Prostate gland (tissue), 2 donors: ENCODE measurements around the gene LRIG2. TPM values are rescaled to one million over a fixed set of nuclear protein-coding genes. Genes with fewer than 3 reads are reported as not detected.

Experiments
- DNase-seq: peaks from one replicate; pipeline ENCODE4 v3.0.0-alpha.2; 2019; ENCODE audit warnings: low spot score
- H3K27ac ChIP-seq, 2 donors: fragments of 200-600 bp; sonication (generic); 2 replicates each; pipeline ENCODE4 v1.5.1; 2017 to 2019
- H3K27me3 ChIP-seq: fragments of 200-600 bp; sonication (generic); replicated peaks from 2 replicates; pipeline ENCODE4 v1.5.1; 2019; ENCODE audit not compliant: insufficient read depth
- H3K36me3 ChIP-seq, 2 donors: fragments of 200-600 bp; sonication (generic); 1 replicate in 1 of 2; 2 replicates in 1 of 2; pipeline versions ENCODE4 v1.5.1 to v1.8.1; 2017 to 2019
- H3K4me1 ChIP-seq: fragments of 200-600 bp; sonication (generic); replicated peaks from 2 replicates; pipeline ENCODE4 v1.5.1; 2019
- H3K4me3 ChIP-seq, 2 donors: fragments of 200-600 bp; sonication (generic); 2 replicates each; pipeline ENCODE4 v1.5.1; 2017 to 2019
- H3K9me3 ChIP-seq: fragments of 200-600 bp; sonication (generic); 2 replicates; pipeline ENCODE4 v1.5.1; 2017
- POLR2A ChIP-seq: fragments of 450-650 bp; IDR thresholded peaks from one replicate; pipeline ENCODE4 v1.6.1; 2016; ENCODE audit warnings: antibody characterized with exemption, mild to moderate bottlenecking
- POLR2AphosphoS5 ChIP-seq: sonication (generic); formaldehyde crosslinking; IDR thresholded peaks from one replicate; pipeline ENCODE4 v1.6.1; 2017; ENCODE audit warnings: antibody characterized with exemption
- WGBS: methylation state at CpG from one replicate; pipeline ENCODE4 v1.1.5; 2018; 5-methylcytosine and 5-hydroxymethylcytosine counted together
- intact Hi-C: fragments of 100-400 bp; cut with DNase I; formaldehyde crosslinking; loops from one replicate; pipeline ENCODE4 v1.14.2; 2022
- total RNA-seq, 2 donors: library from RNA; depleted of rRNA; stranded (reverse); fragments of >200 nt; gene quantifications; one replicate each; pipeline ENCODE4 v1.1.0, GENCODE V29; 2016
- TF ChIP-seq, protein P1 (sequence below), 4 experiments: fragments of 200-600 bp in 2 of 4; fragments of 450-650 bp in 2 of 4; sonication (generic) in 2 of 4; IDR thresholded peaks; 1 replicate in 3 of 4; 2 replicates in 1 of 4; pipeline ENCODE4 v1.5.1; 2016 to 2019; ENCODE audit warnings: antibody characterized with exemption in 4 of 4, mild to moderate bottlenecking in 2 of 4, moderate library complexity in 2 of 4

LRIG2 gene
- total RNA-seq, 2 donors from 2014 or later = 20.8 to 26.6 TPM

DNA sequence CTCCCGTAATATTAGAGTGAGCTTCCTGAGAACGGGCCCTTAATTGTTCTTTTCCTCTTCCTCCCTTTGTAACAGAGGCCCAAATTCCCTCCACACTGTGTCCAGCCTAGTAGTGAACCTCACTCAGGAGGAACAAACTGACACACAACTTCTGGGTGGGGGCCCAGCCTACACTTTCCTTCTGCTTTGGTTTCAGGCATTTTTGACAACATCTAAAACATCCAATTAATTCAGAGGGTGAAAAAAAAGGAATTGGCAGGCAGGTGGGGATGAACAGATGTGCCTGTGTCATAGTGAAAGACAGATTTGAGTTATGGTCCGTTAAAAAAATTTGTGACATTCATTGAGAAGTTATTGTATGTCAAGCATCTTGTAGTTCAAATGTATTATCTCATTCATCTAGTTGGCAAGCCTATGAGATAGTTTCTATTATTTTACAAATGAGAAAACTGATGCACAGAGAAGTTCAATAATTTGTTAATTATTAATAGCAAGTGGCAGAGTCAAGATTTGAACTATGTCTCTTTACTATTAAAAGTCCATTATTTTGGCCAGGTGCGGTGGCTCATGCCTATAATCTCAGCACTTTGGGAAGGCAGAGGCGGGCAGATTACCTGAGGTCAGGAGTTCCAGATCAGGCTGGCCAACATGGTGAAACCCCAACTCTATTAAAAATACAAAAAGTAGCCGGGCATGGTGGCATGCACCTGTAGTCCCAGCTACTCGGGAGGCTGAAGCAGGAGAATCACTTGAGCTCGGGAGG is 41.6 kb upstream of the LRIG2 start:
- TF ChIP-seq POLR2AphosphoS5 (no peak), POLR2A (no peak)
- TF ChIP-seq, protein P1, sequence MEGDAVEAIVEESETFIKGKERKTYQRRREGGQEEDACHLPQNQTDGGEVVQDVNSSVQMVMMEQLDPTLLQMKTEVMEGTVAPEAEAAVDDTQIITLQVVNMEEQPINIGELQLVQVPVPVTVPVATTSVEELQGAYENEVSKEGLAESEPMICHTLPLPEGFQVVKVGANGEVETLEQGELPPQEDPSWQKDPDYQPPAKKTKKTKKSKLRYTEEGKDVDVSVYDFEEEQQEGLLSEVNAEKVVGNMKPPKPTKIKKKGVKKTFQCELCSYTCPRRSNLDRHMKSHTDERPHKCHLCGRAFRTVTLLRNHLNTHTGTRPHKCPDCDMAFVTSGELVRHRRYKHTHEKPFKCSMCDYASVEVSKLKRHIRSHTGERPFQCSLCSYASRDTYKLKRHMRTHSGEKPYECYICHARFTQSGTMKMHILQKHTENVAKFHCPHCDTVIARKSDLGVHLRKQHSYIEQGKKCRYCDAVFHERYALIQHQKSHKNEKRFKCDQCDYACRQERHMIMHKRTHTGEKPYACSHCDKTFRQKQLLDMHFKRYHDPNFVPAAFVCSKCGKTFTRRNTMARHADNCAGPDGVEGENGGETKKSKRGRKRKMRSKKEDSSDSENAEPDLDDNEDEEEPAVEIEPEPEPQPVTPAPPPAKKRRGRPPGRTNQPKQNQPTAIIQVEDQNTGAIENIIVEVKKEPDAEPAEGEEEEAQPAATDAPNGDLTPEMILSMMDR (IDR thresholded peaks at IDR 0.05) = no peak
- Histone ChIP-seq H3K27me3 (no peaks in the 10 kb centered on the region), H3K27ac (no peak overlapping the region), H3K4me1 (no peaks in the 10 kb centered on the region), H3K36me3 (no peaks in the 10 kb centered on the region), H3K9me3 (no peaks in the 10 kb centered on the region), H3K4me3 (no peak overlapping the region)
- intact Hi-C loops = no loop called here
- WGBS = 85% methylated on average over 8 of the region's 8 CpGs
- no peak for DNase-seq

DNA sequence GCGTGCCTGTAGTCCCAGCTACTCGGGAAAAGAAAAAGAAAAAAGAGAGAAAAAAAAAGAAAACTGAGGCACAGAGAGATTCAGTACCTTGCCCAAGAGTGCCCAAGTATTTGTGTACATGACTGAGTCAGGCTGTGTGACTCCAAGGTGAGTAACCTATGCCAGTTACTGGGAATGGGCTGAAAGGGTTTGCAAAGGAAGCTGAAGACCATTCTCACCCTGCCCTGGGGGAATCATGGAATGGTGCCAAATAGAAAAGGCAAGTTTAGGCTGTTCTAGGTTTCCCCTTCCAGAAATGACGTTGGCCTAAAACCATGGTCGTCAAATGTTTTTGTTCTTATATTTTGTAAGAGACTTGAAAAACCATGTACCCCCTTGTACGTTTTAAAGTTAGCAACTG is 37.9 kb upstream of the LRIG2 start:
- Histone ChIP-seq H3K27me3 (no peaks in the 10 kb centered on the region), H3K36me3 (no peaks in the 10 kb centered on the region), H3K9me3 (no peaks in the 10 kb centered on the region), H3K4me1 (no peaks in the 10 kb centered on the region), H3K4me3 (no peak overlapping the region), H3K27ac (no peak overlapping the region)
- TF ChIP-seq POLR2AphosphoS5 (no peak), POLR2A (no peak)
- TF ChIP-seq, protein P1 (IDR thresholded peaks at IDR 0.05) = no peak
- no peak for DNase-seq
- intact Hi-C loops = no loop called here
- WGBS = 56% methylated on average over 5 of the region's 5 CpGs

DNA sequence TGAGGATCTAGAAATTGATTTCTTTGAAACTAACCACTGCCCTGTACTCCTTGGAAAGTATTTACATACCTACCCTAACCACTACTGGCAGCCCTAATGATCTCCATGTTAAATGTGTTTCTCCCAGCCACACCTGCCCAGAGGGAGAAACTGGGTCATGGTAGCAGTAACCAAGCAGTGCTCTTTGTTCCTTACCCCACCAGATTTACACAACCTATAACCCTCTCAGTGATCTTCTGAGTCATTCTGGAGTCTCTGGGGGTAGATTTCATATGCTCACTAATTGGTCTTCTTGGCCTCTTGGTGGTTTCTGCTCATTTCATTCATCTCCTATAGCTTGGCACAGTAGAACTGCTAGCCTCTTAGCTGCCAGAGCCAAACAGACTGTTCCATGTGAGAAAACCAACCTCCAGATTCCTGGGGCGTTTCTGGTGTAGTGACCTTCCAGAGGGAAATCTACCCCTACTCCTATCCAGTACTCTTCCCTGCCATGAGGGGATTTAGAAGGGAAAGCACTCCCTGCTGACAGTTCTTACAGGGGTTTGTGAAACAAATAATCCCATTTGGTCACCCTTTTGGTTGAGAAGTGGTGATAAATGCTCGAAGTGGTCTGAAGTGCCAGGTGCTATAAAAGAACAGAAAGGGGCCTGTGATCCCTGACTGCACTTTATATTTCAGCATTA is 36.2 kb upstream of the LRIG2 start:
- TF ChIP-seq POLR2A = no peak
- TF ChIP-seq POLR2AphosphoS5 = no peak
- TF ChIP-seq, protein P1 (IDR thresholded peaks at IDR 0.05) = no peak
- DNase-seq = no peak

GRCh38 chr1:113040041-113040440 is 33.0 kb upstream of the LRIG2 start:
- Histone ChIP-seq H3K9me3 (no peaks in the 10 kb centered on the region), H3K36me3 (no peaks in the 10 kb centered on the region), H3K4me3 (no peak overlapping the region), H3K27ac (no peak overlapping the region), H3K4me1 (no peaks in the 10 kb centered on the region), H3K27me3 (no peaks in the 10 kb centered on the region)
- WGBS = 33% methylated on average over 2 of the region's 2 CpGs
- DNase-seq = no peak
- TF ChIP-seq POLR2A (no peak), POLR2AphosphoS5 (no peak)
- TF ChIP-seq, protein P1 (IDR thresholded peaks at IDR 0.05) = no peak
- intact Hi-C loops = loop anchor here (5.0 to 10.0 kb wide), 2 partner anchors 85 to 233 kb away; partner anchors contain the start of gene SLC16A1

More for the DNA sequence above, 36.2 kb upstream of the LRIG2 start:
- intact Hi-C loops = no loop called here
- Histone ChIP-seq H3K36me3 (no peaks in the 10 kb centered on the region), H3K9me3 (no peaks in the 10 kb centered on the region), H3K4me1 (no peaks in the 10 kb centered on the region), H3K27ac (no peak overlapping the region), H3K4me3 (no peak overlapping the region), H3K27me3 (no peaks in the 10 kb centered on the region)
- 71% methylated on average over 2 of the region's 2 CpGs for WGBS
